ENCODE data around the gene SIGLEC9. TPM values are rescaled to one million over a fixed set of nuclear protein-coding genes. Genes with fewer than 3 reads are reported as not detected.

Gene SIGLEC9
- total RNA-seq, 1 donor from 2014 or later, result not detected

GRCh38 chr19:51135986-51136762 lies 11.5 kb downstream of the SIGLEC9 start:
- peaks cover 38% of the 10 kb centered on the region for H3K27me3 Mint-ChIP-seq
- no peak for DNase-seq (ENCODE audit: extremely low spot score, unreplicated experiment)
- H3K9me3 Mint-ChIP-seq, result peaks cover 10% of the 10 kb centered on the region
- TF ChIP-seq, protein P1, sequence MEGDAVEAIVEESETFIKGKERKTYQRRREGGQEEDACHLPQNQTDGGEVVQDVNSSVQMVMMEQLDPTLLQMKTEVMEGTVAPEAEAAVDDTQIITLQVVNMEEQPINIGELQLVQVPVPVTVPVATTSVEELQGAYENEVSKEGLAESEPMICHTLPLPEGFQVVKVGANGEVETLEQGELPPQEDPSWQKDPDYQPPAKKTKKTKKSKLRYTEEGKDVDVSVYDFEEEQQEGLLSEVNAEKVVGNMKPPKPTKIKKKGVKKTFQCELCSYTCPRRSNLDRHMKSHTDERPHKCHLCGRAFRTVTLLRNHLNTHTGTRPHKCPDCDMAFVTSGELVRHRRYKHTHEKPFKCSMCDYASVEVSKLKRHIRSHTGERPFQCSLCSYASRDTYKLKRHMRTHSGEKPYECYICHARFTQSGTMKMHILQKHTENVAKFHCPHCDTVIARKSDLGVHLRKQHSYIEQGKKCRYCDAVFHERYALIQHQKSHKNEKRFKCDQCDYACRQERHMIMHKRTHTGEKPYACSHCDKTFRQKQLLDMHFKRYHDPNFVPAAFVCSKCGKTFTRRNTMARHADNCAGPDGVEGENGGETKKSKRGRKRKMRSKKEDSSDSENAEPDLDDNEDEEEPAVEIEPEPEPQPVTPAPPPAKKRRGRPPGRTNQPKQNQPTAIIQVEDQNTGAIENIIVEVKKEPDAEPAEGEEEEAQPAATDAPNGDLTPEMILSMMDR (conservative IDR thresholded peaks at IDR 0.05), result no peak
- H3K36me3 Mint-ChIP-seq, result no peaks in the 10 kb centered on the region
- H3K4me1 Mint-ChIP-seq (ENCODE audit: unreplicated experiment), result no peaks in the 10 kb centered on the region
- H3K27ac Mint-ChIP-seq, result no peak overlapping the region
- no peak overlapping the region for H3K4me3 Mint-ChIP-seq

GRCh38 chr19:51136851-51137551 lies 12.3 kb downstream of the SIGLEC9 start:
- no peaks in the 10 kb centered on the region for H3K4me1 Mint-ChIP-seq (ENCODE audit: unreplicated experiment)
- DNase-seq (ENCODE audit: extremely low spot score, unreplicated experiment), result no peak
- TF ChIP-seq, protein P1 (conservative IDR thresholded peaks at IDR 0.05), result no peak
- peaks cover 10% of the 10 kb centered on the region for H3K9me3 Mint-ChIP-seq
- H3K27ac Mint-ChIP-seq, result no peak overlapping the region
- no peaks in the 10 kb centered on the region for H3K36me3 Mint-ChIP-seq
- peaks cover 45% of the 10 kb centered on the region for H3K27me3 Mint-ChIP-seq
- no peak overlapping the region for H3K4me3 Mint-ChIP-seq

DNA sequence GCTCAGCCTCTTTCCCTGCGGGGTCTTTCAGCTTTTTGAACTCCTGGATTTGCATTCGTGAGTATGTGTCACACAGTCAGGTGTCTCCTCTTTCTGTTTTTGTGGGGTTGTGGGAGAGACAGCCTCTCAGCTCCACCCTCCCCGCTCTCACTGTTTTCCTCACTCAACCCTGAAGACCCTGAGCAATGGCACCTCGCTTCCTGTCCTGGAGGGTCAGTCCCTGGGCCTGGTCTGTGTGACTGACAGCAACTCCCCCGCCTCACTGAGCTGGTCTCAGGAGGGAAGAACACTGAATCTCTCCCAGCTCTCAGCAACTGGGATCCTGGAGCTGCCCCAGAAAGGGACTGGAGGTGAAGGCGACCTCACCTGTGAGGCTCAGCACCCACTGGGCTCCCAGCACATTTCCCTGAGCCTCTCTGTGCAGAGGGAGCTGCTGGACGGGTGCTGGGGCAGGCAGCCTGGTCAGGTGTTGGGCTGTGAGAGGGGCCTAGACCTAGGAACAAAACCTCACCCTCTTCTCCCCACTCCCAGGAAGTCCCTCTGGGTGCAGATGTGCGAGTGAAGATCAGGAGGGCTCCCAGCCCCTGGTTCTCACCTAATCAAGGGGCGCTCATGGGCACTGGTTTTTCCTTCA lies 13.2 kb downstream of the SIGLEC9 start:
- H3K4me1 Mint-ChIP-seq (ENCODE audit: unreplicated experiment), result no peaks in the 10 kb centered on the region
- TF ChIP-seq, protein P1 (conservative IDR thresholded peaks at IDR 0.05), result no peak

GRCh38 chr19:51138549-51138979 lies 13.9 kb downstream of the SIGLEC9 start:
- Mint-ChIP-seq H3K9me3 (peaks cover 10% of the 10 kb centered on the region), H3K36me3 (no peaks in the 10 kb centered on the region), H3K27ac (no peak overlapping the region), H3K27me3 (peaks cover 45% of the 10 kb centered on the region), H3K4me3 (no peak overlapping the region), H3K4me1 (ENCODE audit: unreplicated experiment) (no peaks in the 10 kb centered on the region)
- TF ChIP-seq, protein P1 (conservative IDR thresholded peaks at IDR 0.05), result no peak
- no peak for DNase-seq (ENCODE audit: extremely low spot score, unreplicated experiment)

More for the DNA sequence above, 13.2 kb downstream of the SIGLEC9 start:
- Mint-ChIP-seq H3K9me3 (peaks cover 10% of the 10 kb centered on the region), H3K27ac (no peak overlapping the region), H3K4me3 (no peak overlapping the region), H3K36me3 (no peaks in the 10 kb centered on the region), H3K27me3 (peaks cover 45% of the 10 kb centered on the region)
- DNase-seq (ENCODE audit: extremely low spot score, unreplicated experiment), result no peak

DNA sequence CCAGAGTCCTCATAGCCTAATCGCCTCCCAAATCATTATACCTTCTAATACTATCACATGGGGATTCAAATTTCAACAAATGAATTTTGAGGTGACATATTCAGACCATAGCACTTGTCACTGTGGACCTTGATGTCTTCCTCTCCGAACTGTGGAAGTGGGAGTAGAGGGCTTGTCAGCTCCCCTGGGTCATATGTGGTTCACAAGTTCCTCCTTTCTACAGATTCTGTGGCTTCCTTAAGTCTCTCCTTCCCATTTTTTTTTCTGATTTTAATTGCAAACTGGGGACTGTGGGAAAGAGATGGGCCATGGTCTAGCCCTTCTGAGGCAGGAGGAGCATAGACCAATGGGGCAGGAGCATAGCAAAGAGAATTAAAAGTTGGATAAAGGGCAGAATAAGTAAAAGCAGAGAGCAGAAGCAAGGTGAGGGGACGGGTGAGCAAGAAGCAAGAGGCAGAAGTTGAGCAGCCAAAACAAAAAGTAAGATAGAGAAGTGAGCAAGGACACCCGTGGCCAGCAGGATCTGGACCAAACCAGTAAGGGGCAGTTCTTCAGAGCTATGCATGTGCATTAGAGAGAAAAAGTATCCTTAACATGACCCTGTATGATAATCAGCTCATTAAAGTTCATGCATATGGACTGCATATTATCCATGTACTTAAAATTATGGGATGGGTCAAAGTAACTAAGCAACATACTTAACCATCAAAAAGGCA lies 14.8 kb downstream of the SIGLEC9 start:
- Mint-ChIP-seq H3K9me3 (peaks cover 10% of the 10 kb centered on the region), H3K27ac (no peak overlapping the region), H3K27me3 (peaks cover 48% of the 10 kb centered on the region), H3K4me1 (ENCODE audit: unreplicated experiment) (no peaks in the 10 kb centered on the region), H3K36me3 (no peaks in the 10 kb centered on the region), H3K4me3 (no peak overlapping the region)
- TF ChIP-seq, protein P1 (conservative IDR thresholded peaks at IDR 0.05), result no peak
- no peak for DNase-seq (ENCODE audit: extremely low spot score, unreplicated experiment)

All from type B pancreatic cell (in vitro differentiated cells).